Tibial nerve (tissue), 4 donors: ENCODE data around the gene MAP3K14. TPM values are rescaled to one million over a fixed set of nuclear protein-coding genes. Genes with fewer than 3 reads are reported as not detected.

Experiments used
- DNase-seq, 2 donors: peaks; one replicate each; pipeline ENCODE4 v3.0.0-alpha.2; 2019; ENCODE audit warnings: low spot score in 2 of 2
- H3K27ac ChIP-seq, 4 donors: fragments of 200-600 bp; sonication (generic) in 3 of 4; one replicate each; pipeline ENCODE4 v1.5.1; 2017 to 2019; ENCODE audit warnings: mild to moderate bottlenecking in 1 of 4
- H3K27me3 ChIP-seq, 2 donors: fragments of 200-600 bp; sonication (generic) in 1 of 2; one replicate each; pipeline versions ENCODE4 v1.5.1 to v1.6.0; 2017 to 2019
- H3K36me3 ChIP-seq, 3 donors: fragments of 200-600 bp; sonication (generic); one replicate each; pipeline ENCODE4 v1.5.1; 2018 to 2019
- H3K4me1 ChIP-seq, 4 donors: fragments of 200-600 bp; sonication (generic) in 3 of 4; one replicate each; pipeline ENCODE4 v1.5.1; 2017 to 2019
- H3K4me3 ChIP-seq, 4 donors: fragments of 200-600 bp; sonication (generic) in 3 of 4; one replicate each; pipeline ENCODE4 v1.5.1; 2017 to 2019; ENCODE audit warnings: mild to moderate bottlenecking in 1 of 4, moderate library complexity in 1 of 4
- H3K9me3 ChIP-seq, 4 donors: fragments of 200-600 bp; sonication (generic) in 3 of 4; one replicate each; pipeline ENCODE4 v1.5.1; 2017 to 2019
- EP300 ChIP-seq, 2 donors: sonication (generic); formaldehyde crosslinking; IDR thresholded peaks; one replicate each; pipeline ENCODE4 v1.6.1; 2017; ENCODE audit warnings: antibody characterized with exemption in 2 of 2, mild to moderate bottlenecking in 1 of 2
- POLR2A ChIP-seq, 2 donors: fragments of 450-650 bp; IDR thresholded peaks; one replicate each; pipeline ENCODE4 v1.6.1; 2017; ENCODE audit warnings: antibody characterized with exemption in 2 of 2, mild to moderate bottlenecking in 2 of 2, moderate library complexity in 2 of 2
- WGBS, 2 donors: methylation state at CpG; one replicate each; pipeline ENCODE4 v1.1.5; 2018; 5-methylcytosine and 5-hydroxymethylcytosine counted together
- total RNA-seq, 4 donors: library from RNA; depleted of rRNA; stranded (reverse); fragments of >200 nt; gene quantifications; one replicate each; pipeline ENCODE4 v1.1.0, GENCODE V29; 2016
- TF ChIP-seq, protein P1 (sequence below), 5 experiments: fragments of 200-600 bp in 3 of 5; fragments of 450-650 bp in 2 of 5; sonication (generic) in 3 of 5; IDR thresholded peaks; one replicate each; pipeline ENCODE4 v1.5.1; 2016 to 2019; ENCODE audit warnings: antibody characterized with exemption in 5 of 5, mild to moderate bottlenecking in 3 of 5, moderate library complexity in 2 of 5

Gene MAP3K14
- total RNA-seq, 4 donors from 2014 or later = 9.6 to 15.6 (median 13.3) TPM

DNA sequence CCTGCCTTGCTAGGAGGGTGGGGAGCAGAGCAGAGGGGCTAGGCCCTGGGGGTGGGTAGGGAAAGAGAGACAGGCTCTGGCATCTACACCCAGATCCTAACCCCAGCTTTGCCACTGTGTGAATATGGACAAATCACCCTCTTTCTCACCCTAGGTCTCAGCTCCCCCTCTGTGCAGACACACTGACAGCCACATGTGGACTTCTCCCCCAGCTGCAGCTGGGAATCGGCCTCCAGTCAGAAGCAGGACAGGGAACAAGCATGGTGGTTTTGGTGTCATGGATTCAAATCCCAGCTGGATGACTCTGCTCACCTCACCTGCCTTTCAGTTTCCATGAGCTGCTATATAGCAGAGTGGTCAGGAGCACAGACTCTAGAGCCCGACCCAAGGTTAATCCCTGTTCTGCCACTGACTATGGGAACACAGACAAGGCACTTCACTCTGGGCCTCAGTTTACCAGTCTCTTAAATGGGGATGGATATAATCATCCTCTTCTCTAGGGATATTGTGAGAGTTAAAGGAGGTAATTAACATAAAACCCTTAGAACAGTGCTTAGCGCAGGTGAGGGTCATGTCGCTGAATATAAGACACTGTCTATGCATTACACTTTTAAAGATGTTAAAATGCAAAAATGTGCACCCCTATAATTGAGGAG, 26.2 kb upstream of the MAP3K14 start:
- Histone ChIP-seq H3K9me3 (no peaks in the 10 kb centered on the region), H3K27ac (no peak overlapping the region), H3K4me3 (no peak overlapping the region), H3K27me3 (no peaks in the 10 kb centered on the region), H3K4me1 (peaks cover 0 to 60% (median 0%) of the 10 kb centered on the region in 4 donors), H3K36me3 (no peaks in the 10 kb centered on the region)
- 95 to 98% methylated on average over 4 of the region's 4 CpGs for WGBS, 2 donors
- DNase-seq = no peak
- TF ChIP-seq POLR2A (IDR thresholded peaks at IDR 0.05) (no peak), EP300 (IDR thresholded peaks at IDR 0.05) (no peak)
- TF ChIP-seq, protein P1, sequence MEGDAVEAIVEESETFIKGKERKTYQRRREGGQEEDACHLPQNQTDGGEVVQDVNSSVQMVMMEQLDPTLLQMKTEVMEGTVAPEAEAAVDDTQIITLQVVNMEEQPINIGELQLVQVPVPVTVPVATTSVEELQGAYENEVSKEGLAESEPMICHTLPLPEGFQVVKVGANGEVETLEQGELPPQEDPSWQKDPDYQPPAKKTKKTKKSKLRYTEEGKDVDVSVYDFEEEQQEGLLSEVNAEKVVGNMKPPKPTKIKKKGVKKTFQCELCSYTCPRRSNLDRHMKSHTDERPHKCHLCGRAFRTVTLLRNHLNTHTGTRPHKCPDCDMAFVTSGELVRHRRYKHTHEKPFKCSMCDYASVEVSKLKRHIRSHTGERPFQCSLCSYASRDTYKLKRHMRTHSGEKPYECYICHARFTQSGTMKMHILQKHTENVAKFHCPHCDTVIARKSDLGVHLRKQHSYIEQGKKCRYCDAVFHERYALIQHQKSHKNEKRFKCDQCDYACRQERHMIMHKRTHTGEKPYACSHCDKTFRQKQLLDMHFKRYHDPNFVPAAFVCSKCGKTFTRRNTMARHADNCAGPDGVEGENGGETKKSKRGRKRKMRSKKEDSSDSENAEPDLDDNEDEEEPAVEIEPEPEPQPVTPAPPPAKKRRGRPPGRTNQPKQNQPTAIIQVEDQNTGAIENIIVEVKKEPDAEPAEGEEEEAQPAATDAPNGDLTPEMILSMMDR (IDR thresholded peaks at IDR 0.05) = no peak

DNA sequence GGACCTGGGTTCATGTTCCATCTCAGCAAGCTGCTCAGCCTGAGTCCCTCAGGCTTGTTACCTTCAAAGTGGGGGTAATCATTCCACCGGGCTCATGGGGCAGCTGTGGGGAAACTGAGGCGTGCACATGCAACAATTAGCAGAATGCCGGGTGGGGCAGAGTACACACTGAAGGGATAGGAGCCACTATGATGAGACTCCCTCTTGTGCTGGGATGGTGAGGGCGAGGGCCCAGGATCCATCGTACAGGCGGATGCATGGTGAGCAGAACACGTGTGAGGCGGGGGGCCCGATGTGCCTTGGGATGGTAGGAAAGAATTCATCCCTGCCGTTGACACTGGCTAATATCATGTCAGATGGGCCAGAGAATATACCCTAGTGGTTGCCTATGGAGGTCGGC, 25.5 kb upstream of the MAP3K14 start:
- no peaks in the 10 kb centered on the region for H3K36me3 ChIP-seq
- TF ChIP-seq, protein P1 (IDR thresholded peaks at IDR 0.05) = no peak
- TF ChIP-seq EP300 (IDR thresholded peaks at IDR 0.05) (no peak), POLR2A (IDR thresholded peaks at IDR 0.05) (no peak)
- H3K27me3 ChIP-seq = no peaks in the 10 kb centered on the region
- H3K9me3 ChIP-seq = no peaks in the 10 kb centered on the region
- H3K4me3 ChIP-seq = no peak overlapping the region
- H3K4me1 ChIP-seq = peaks cover 0 to 62% (median 0%) of the 10 kb centered on the region in 4 donors
- peak overlapping the region in 1 of 4 donors; percentile 73 for H3K27ac ChIP-seq
- 89 to 93% methylated on average over 11 of the region's 11 CpGs for WGBS, 2 donors
- no peak for DNase-seq

DNA sequence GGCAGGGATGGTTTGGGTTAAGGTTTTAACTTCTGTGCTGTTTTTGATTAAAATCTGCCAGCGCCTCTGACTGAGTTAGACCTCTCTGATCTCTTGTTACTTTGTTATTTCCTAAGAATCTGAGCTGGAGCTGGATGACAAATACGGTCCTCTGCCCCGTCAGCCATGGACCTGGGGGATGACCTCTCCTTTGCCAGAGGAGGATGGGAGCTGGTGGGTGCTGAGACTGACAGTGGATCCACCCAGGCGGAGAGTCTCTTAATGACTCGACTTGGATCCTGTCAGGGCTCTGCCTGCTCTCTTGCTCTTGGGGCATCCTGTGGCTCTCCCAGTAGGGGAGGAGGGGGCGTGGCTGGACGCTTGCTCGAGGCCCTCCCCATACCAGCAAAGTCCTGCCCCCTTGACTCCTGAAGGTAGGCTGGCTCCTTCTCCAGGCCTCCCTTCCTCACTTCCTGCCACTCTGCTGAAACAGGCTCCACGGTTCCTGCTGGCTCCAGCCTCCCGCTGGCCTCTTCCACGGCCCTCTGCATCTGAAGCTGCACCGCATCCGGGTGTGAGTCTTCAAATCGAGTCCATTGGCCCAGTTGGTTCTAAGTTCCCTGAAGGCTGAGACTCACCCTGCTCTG, 24.8 kb upstream of the MAP3K14 start:
- H3K9me3 ChIP-seq = no peaks in the 10 kb centered on the region
- H3K4me3 ChIP-seq = no peak overlapping the region
- no peaks in the 10 kb centered on the region for H3K36me3 ChIP-seq
- no peaks in the 10 kb centered on the region for H3K27me3 ChIP-seq
- 30 to 37% methylated on average over 12 to 13 of the region's 14 CpGs for WGBS, 2 donors
- H3K4me1 ChIP-seq = peaks cover 0 to 56% (median 0%) of the 10 kb centered on the region in 4 donors
- peak overlapping the region in 2 of 4 donors; percentile 54 to 73 for H3K27ac ChIP-seq
- peak; percentile 33 to 59 for DNase-seq
- TF ChIP-seq EP300 (IDR thresholded peaks at IDR 0.05) (peak in 1 of 2 donors; percentile 12), POLR2A (IDR thresholded peaks at IDR 0.05) (no peak)

DNA sequence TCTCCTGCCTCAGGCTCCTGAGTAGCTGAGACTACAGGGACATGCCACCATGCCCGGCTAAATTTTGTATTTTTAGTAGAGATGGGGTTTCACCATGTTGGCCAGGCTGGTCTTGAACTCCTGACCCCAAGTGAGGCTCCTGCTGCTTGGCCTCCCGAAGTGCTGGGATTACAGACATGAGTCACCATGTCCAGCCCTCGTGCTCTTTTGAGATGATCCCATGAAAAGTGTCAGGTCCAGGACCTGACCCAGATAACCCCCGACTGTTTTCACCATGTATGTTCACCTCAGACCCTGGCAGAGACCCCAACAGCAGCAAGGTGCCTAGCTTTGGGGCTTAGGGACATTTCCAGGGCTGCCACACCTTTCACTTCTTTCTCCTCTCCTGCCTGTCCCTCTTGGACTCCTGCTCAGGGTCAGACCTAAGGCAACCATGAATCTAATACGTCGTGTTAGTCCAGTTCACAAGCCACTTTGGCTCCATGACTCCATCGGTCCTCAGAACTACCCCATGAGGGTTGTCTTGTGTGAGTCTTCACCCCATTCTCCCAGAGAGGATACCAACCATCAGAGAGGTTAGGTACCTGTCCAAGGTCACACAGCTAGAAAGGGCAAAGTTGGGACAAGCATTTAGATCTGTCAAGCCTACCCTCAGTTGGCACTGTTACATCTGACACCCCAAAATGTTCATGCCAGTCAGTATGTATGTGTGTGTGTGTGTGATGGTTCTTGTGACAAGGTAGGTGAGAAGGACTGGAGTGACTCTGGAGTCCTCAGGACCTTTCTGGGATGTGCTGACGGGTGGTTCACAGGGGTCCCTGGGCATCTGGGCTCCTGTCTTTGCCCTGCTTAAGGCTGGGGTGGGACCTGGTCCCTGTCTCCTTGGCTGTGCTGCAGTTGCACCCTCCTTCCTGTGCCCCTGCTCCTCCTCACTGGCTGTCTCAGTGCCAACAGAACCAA, 23.1 kb upstream of the MAP3K14 start:
- 88 to 91% methylated on average over 8 of the region's 8 CpGs for WGBS, 2 donors
- Histone ChIP-seq H3K4me3 (no peak overlapping the region), H3K9me3 (no peaks in the 10 kb centered on the region), H3K27me3 (no peaks in the 10 kb centered on the region), H3K4me1 (peaks cover 0 to 39% (median 0%) of the 10 kb centered on the region in 4 donors), H3K36me3 (no peaks in the 10 kb centered on the region), H3K27ac (peak overlapping the region in 1 of 4 donors; percentile 80)
- no peak for DNase-seq
- no peak for TF ChIP-seq EP300 (IDR thresholded peaks at IDR 0.05)
- TF ChIP-seq, protein P1 (IDR thresholded peaks at IDR 0.05) = no peak
- TF ChIP-seq POLR2A (IDR thresholded peaks at IDR 0.05) = no peak

DNA sequence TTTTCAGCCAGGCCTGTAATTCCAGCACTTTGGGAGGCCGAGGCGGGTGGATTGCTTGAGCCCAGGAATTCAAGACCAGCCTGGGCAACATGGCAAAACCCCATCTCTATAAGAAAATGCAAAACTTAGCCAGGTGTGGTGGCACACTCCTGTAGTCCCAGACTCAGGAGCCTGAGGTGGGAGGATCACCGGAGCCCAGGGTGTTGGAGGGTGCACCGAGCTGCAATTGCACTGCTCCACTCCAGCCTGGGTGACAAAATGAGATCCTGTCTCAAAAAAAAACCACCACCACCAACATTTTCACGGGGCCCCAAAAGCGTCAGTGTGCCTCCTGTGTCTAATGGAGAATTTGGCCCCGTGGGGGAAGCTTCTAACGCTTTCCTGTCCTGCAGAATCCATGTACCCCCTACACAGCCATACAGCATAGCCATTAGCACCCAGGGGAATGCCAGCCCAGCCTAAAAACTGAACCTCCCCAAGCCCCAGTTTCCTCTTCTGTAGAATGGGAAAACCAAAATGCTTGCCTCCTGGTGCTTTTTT, 22.2 kb upstream of the MAP3K14 start:
- no peaks in the 10 kb centered on the region for H3K36me3 ChIP-seq
- no peaks in the 10 kb centered on the region for H3K9me3 ChIP-seq
- H3K4me1 ChIP-seq = peaks cover 0 to 36% (median 0%) of the 10 kb centered on the region in 4 donors
- peak overlapping the region in 2 of 4 donors; percentile 44 to 80 for H3K27ac ChIP-seq
- TF ChIP-seq EP300 (IDR thresholded peaks at IDR 0.05) (no peak), POLR2A (IDR thresholded peaks at IDR 0.05) (no peak)
- TF ChIP-seq, protein P1 (IDR thresholded peaks at IDR 0.05) = no peak
- no peaks in the 10 kb centered on the region for H3K27me3 ChIP-seq
- H3K4me3 ChIP-seq = no peak overlapping the region
- 87 to 93% methylated on average over 8 of the region's 8 CpGs for WGBS, 2 donors
- no peak for DNase-seq
